SW480 (cell line): ENCODE data around the gene RTBDN.

ENCODE experiments used
- DNase-seq: peaks from one replicate; pipeline ENCODE4 v3.0.0-alpha.2; 2016; ENCODE audit warnings: low spot score

RTBDN gene

GRCh38 chr19:12834566-12834943 lies at the start of gene RTBDN:
TSS of gene RTBDN (minus strand) at chr19:12834579. CDS start at chr19:12829979, 4,600 bp downstream.
- DNase-seq = no peak

GRCh38 chr19:12882589-12882988 lies 48.2 kb upstream of the RTBDN start:
- DNase-seq = no peak

GRCh38 chr19:12881172-12881808 lies 46.9 kb upstream of the RTBDN start, which contains the start of gene DNASE2:
TSS of gene DNASE2 (minus strand) at chr19:12881449. CDS start at chr19:12881375, 74 bp downstream.
- peak; percentile 97 for DNase-seq

GRCh38 chr19:12880551-12881171 lies 46.3 kb upstream of the RTBDN start:
- DNase-seq = peak; percentile 34

- DNase-seq = no peak
Measured at GRCh38 chr19:12875086-12875485, 40.7 kb upstream of the RTBDN start.

- DNase-seq = no peak
Measured at GRCh38 chr19:12873891-12874745, 39.7 kb upstream of the RTBDN start.

- peak; percentile 97 for DNase-seq
Measured at GRCh38 chr19:12872941-12873890, 38.8 kb upstream of the RTBDN start.

GRCh38 chr19:12872255-12872654 lies 37.9 kb upstream of the RTBDN start:
- DNase-seq = peak; percentile 62

- DNase-seq = no peak
Measured at GRCh38 chr19:12871681-12872080, 37.3 kb upstream of the RTBDN start.

GRCh38 chr19:12868540-12869112 lies 34.2 kb upstream of the RTBDN start:
- peak; percentile 30 for DNase-seq

- no peak for DNase-seq
Measured at GRCh38 chr19:12867120-12868099, 33.0 kb upstream of the RTBDN start.

GRCh38 chr19:12866416-12867119 lies 32.2 kb upstream of the RTBDN start:
- no peak for DNase-seq

- DNase-seq = no peak
Measured at GRCh38 chr19:12865746-12866415, 31.5 kb upstream of the RTBDN start.

GRCh38 chr19:12864721-12865715 lies 30.6 kb upstream of the RTBDN start:
- no peak for DNase-seq

- no peak for DNase-seq
Measured at GRCh38 chr19:12864143-12864542, 29.8 kb upstream of the RTBDN start.

GRCh38 chr19:12859546-12859945 lies 25.2 kb upstream of the RTBDN start:
- no peak for DNase-seq

- no peak for DNase-seq
Measured at GRCh38 chr19:12858041-12858928, 23.9 kb upstream of the RTBDN start.
